ENCODE measurements around the gene VWDE. TPM values are rescaled to one million over a fixed set of nuclear protein-coding genes. Genes with fewer than 3 reads are reported as not detected.

VWDE gene
- total RNA-seq, 1 donor from 2014 or later = 9.8 TPM

DNA sequence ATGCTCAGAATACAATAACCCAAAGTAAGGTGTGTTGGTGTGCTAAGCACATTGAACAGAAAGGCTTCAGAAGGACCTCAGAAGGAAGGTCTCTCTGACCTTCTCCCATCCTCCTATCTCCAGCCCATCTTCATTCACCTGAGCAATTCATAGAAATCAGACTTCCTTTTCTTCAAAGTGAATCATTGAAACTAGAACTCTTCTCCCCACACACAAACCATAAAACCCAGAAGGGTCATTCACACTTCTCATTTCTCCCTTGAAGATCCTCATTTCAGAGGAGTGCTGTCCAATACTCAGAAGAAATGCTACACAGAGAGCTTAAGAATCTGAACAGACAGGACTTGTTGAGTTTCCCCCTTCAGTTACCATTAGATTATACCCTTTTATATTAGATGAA is 89.5 kb downstream of the VWDE start:
- peaks cover 2% of the 10 kb centered on the region for H3K27me3 Mint-ChIP-seq (ENCODE audit: insufficient read depth, low read depth)
- no peaks in the 10 kb centered on the region for H3K4me1 ChIP-seq
- no peak for DNase-seq (ENCODE audit: low spot score)
- H2AFZ ChIP-seq (replicated peaks) = no peak overlapping the region
- H3K27me3 ChIP-seq = no peaks in the 10 kb centered on the region
- H4K20me1 ChIP-seq (ENCODE audit: low read depth) = no peaks in the 10 kb centered on the region
- no peak overlapping the region for H3K27ac ChIP-seq
- no peaks in the 10 kb centered on the region for H3K36me3 Mint-ChIP-seq
- no peak overlapping the region for H3K9ac ChIP-seq
- no peaks in the 10 kb centered on the region for H3K79me2 ChIP-seq (ENCODE audit: low read depth)
- H3K36me3 ChIP-seq = no peaks in the 10 kb centered on the region
- no peak overlapping the region for H3K4me3 Mint-ChIP-seq
- H3K9me3 ChIP-seq (ENCODE audit: low read depth) = no peaks in the 10 kb centered on the region
- no peak overlapping the region for H3K27ac Mint-ChIP-seq
- TF ChIP-seq EZH2 (IDR thresholded peaks at IDR 0.05) (no peak), EZH2phosphoT487 (IDR thresholded peaks at IDR 0.05) (no peak)
- TF ChIP-seq, protein P1, sequence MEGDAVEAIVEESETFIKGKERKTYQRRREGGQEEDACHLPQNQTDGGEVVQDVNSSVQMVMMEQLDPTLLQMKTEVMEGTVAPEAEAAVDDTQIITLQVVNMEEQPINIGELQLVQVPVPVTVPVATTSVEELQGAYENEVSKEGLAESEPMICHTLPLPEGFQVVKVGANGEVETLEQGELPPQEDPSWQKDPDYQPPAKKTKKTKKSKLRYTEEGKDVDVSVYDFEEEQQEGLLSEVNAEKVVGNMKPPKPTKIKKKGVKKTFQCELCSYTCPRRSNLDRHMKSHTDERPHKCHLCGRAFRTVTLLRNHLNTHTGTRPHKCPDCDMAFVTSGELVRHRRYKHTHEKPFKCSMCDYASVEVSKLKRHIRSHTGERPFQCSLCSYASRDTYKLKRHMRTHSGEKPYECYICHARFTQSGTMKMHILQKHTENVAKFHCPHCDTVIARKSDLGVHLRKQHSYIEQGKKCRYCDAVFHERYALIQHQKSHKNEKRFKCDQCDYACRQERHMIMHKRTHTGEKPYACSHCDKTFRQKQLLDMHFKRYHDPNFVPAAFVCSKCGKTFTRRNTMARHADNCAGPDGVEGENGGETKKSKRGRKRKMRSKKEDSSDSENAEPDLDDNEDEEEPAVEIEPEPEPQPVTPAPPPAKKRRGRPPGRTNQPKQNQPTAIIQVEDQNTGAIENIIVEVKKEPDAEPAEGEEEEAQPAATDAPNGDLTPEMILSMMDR (IDR thresholded peaks at IDR 0.05) = no peak
- H3F3A ChIP-seq (ENCODE audit: low read depth) = no peaks in the 10 kb centered on the region
- H3K4me1 Mint-ChIP-seq = peaks cover 3% of the 10 kb centered on the region
- H3K9me3 Mint-ChIP-seq = no peaks in the 10 kb centered on the region
- no peak overlapping the region for H3K4me3 ChIP-seq
- no peak overlapping the region for H3K4me2 ChIP-seq

DNA sequence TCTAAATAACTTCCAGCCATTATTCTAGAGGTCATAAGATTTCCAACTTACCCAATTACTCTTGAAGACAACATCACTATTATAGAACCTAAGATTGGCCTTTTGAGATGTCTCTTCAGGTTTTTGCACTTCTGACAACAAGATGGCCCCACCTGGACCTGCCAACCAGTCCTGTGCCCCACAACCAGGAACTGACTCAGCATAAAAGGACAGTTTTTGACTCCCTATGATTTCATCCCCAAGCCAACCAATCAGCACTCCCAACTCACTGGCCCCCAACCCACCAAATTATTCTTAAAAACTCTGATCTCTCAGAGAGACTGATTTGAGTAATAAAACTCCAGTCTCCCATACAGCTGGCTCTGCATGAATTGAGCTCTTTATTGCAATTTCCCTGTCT is 98.2 kb downstream of the VWDE start:
- Histone ChIP-seq H3K9me3 (ENCODE audit: low read depth) (no peaks in the 10 kb centered on the region), H3K4me3 (no peak overlapping the region), H3K79me2 (ENCODE audit: low read depth) (no peaks in the 10 kb centered on the region), H2AFZ (replicated peaks) (no peak overlapping the region), H3F3A (ENCODE audit: low read depth) (no peaks in the 10 kb centered on the region), H3K9ac (no peak overlapping the region), H4K20me1 (ENCODE audit: low read depth) (no peaks in the 10 kb centered on the region), H3K36me3 (no peaks in the 10 kb centered on the region), H3K4me2 (no peak overlapping the region), H3K27me3 (no peaks in the 10 kb centered on the region), H3K4me1 (no peaks in the 10 kb centered on the region), H3K27ac (no peak overlapping the region)
- Mint-ChIP-seq H3K4me3 (no peak overlapping the region), H3K36me3 (no peaks in the 10 kb centered on the region), H3K4me1 (no peaks in the 10 kb centered on the region), H3K9me3 (no peaks in the 10 kb centered on the region), H3K27ac (no peak overlapping the region), H3K27me3 (ENCODE audit: insufficient read depth, low read depth) (peaks cover 3% of the 10 kb centered on the region)
- DNase-seq (ENCODE audit: low spot score) = no peak
- no peak for TF ChIP-seq EZH2phosphoT487 (IDR thresholded peaks at IDR 0.05)

DNA sequence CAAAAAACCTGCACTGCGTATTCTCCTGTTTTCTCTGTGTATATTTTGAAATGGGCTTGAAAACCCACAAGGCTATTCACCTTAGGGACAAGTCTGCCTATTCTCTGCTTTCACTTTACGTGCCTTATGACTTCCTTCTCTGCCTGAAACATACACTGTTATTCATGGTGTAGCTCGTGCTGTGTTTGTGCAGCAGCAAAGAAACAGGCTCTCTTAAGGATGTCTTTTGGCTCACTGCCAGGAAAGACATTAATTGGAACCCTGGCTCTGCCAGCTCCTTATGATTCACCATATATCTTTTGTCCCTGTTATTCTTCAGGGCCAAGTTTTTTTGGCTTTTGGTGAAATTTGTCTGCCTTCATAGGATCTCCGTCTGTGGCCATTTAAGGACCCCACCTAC is 100.2 kb downstream of the VWDE start:
- Histone ChIP-seq H3K27me3 (no peaks in the 10 kb centered on the region), H2AFZ (replicated peaks) (no peak overlapping the region), H3K27ac (no peak overlapping the region), H3K9ac (no peak overlapping the region), H3K9me3 (ENCODE audit: low read depth) (no peaks in the 10 kb centered on the region), H4K20me1 (ENCODE audit: low read depth) (no peaks in the 10 kb centered on the region), H3K36me3 (no peaks in the 10 kb centered on the region), H3F3A (ENCODE audit: low read depth) (no peaks in the 10 kb centered on the region), H3K4me2 (no peak overlapping the region), H3K4me1 (no peaks in the 10 kb centered on the region), H3K4me3 (no peak overlapping the region), H3K79me2 (ENCODE audit: low read depth) (no peaks in the 10 kb centered on the region)
- no peak for TF ChIP-seq EZH2phosphoT487 (IDR thresholded peaks at IDR 0.05)
- TF ChIP-seq, protein P1 (IDR thresholded peaks at IDR 0.05) = no peak
- TF ChIP-seq EZH2 (IDR thresholded peaks at IDR 0.05) = no peak
- peaks cover 3% of the 10 kb centered on the region for H3K27me3 Mint-ChIP-seq (ENCODE audit: insufficient read depth, low read depth)
- no peaks in the 10 kb centered on the region for H3K4me1 Mint-ChIP-seq
- H3K9me3 Mint-ChIP-seq = no peaks in the 10 kb centered on the region
- no peak overlapping the region for H3K27ac Mint-ChIP-seq
- H3K4me3 Mint-ChIP-seq = no peak overlapping the region
- DNase-seq (ENCODE audit: low spot score) = no peak
- H3K36me3 Mint-ChIP-seq = no peaks in the 10 kb centered on the region

DNA sequence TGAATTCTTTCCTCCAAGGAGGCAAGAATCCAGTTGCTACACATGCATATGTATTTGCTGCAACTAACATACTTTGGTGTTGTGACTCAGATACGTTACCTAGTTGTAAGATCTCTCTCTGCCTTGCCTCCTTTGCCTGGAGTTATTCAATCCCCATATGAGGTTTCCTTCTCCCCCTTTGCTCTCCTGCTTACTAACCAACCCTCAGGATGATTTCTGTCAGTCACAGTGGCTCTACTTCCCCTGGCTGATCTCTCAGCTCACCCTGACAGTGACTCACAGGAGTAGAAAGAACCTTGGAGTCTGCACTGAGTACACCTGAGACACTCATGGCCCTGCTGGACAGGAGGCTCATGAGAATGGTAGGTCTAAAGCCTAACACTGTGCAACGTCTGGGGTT is 100.6 kb downstream of the VWDE start:
- H3K27ac Mint-ChIP-seq = no peak overlapping the region
- no peak overlapping the region for H3K4me3 Mint-ChIP-seq
- Histone ChIP-seq H3K79me2 (ENCODE audit: low read depth) (no peaks in the 10 kb centered on the region), H3K4me1 (no peaks in the 10 kb centered on the region), H3K9ac (no peak overlapping the region), H3K27me3 (no peaks in the 10 kb centered on the region), H3K27ac (no peak overlapping the region), H3K4me3 (no peak overlapping the region), H3K9me3 (ENCODE audit: low read depth) (no peaks in the 10 kb centered on the region), H4K20me1 (ENCODE audit: low read depth) (no peaks in the 10 kb centered on the region), H3F3A (ENCODE audit: low read depth) (no peaks in the 10 kb centered on the region), H3K4me2 (no peak overlapping the region), H2AFZ (replicated peaks) (no peak overlapping the region), H3K36me3 (no peaks in the 10 kb centered on the region)
- no peaks in the 10 kb centered on the region for H3K36me3 Mint-ChIP-seq
- no peaks in the 10 kb centered on the region for H3K9me3 Mint-ChIP-seq
- no peak for DNase-seq (ENCODE audit: low spot score)
- no peaks in the 10 kb centered on the region for H3K4me1 Mint-ChIP-seq
- H3K27me3 Mint-ChIP-seq (ENCODE audit: insufficient read depth, low read depth) = peaks cover 3% of the 10 kb centered on the region
- no peak for TF ChIP-seq EZH2 (IDR thresholded peaks at IDR 0.05)
- TF ChIP-seq, protein P1 (IDR thresholded peaks at IDR 0.05) = no peak
- no peak for TF ChIP-seq EZH2phosphoT487 (IDR thresholded peaks at IDR 0.05)

Data from neural progenitor cell (in vitro differentiated cells).